Measurements from ENCODE around the gene FIGNL1.

The FIGNL1 gene

GRCh38 chr7:50449881-50450589 is at the start of gene FIGNL1:
TSS of gene FIGNL1 (minus strand) at chr7:50450350. CDS start at chr7:50447287, 3,063 bp downstream.
- Histone ChIP-seq H3K36me3 (ENCODE audit: insufficient read depth, low read length) (peaks cover 16% of the 10 kb centered on the region), H3K9me3 (ENCODE audit: low read length) (no peaks in the 10 kb centered on the region), H3K4me3 (ENCODE audit: low read depth in 1 of 2, low read length in 2 of 2) (peak within 1 kb of the TSS; percentile 80 to 86), H3K27ac (ENCODE audit: low read depth, low read length) (peak within 1 kb of the TSS; percentile 80), H3K9ac (ENCODE audit: low read length) (peak within 1 kb of the TSS; percentile 19), H3K27me3 (ENCODE audit: control insufficient read depth in 1 of 2, insufficient read depth in 2 of 2, low read length in 2 of 2) (no peaks in the 10 kb centered on the region), H3K4me1 (ENCODE audit: insufficient read depth, low read length) (peaks cover 4% of the 10 kb centered on the region)

- Histone ChIP-seq H3K27me3 (ENCODE audit: control insufficient read depth in 1 of 2, insufficient read depth in 2 of 2, low read length in 2 of 2) (no peaks in the 10 kb centered on the region), H3K4me1 (ENCODE audit: insufficient read depth, low read length) (peaks cover 20% of the 10 kb centered on the region), H3K27ac (ENCODE audit: low read depth, low read length) (no peak overlapping the region), H3K9ac (ENCODE audit: low read length) (no peak overlapping the region), H3K36me3 (ENCODE audit: insufficient read depth, low read length) (no peaks in the 10 kb centered on the region), H3K9me3 (ENCODE audit: low read length) (no peaks in the 10 kb centered on the region), H3K4me3 (ENCODE audit: low read depth in 1 of 2, low read length in 2 of 2) (no peak overlapping the region)
Observed at GRCh38 chr7:50499092-50499491, 48.9 kb upstream of the FIGNL1 start.

- Histone ChIP-seq H3K27ac (ENCODE audit: low read depth, low read length) (no peak overlapping the region), H3K9ac (ENCODE audit: low read length) (no peak overlapping the region), H3K4me1 (ENCODE audit: insufficient read depth, low read length) (peaks cover 17% of the 10 kb centered on the region)
Observed at GRCh38 chr7:50497968-50498367, 47.8 kb upstream of the FIGNL1 start.

GRCh38 chr7:50497068-50497642 is 47.0 kb upstream of the FIGNL1 start:
- no peaks in the 10 kb centered on the region for H3K9me3 ChIP-seq (ENCODE audit: low read length)
- H3K36me3 ChIP-seq (ENCODE audit: insufficient read depth, low read length), result no peaks in the 10 kb centered on the region
- no peak overlapping the region for H3K4me3 ChIP-seq (ENCODE audit: low read depth in 1 of 2, low read length in 2 of 2)
- no peak overlapping the region for H3K27ac ChIP-seq (ENCODE audit: low read depth, low read length)
- peaks cover 8% of the 10 kb centered on the region for H3K4me1 ChIP-seq (ENCODE audit: insufficient read depth, low read length)
- no peak overlapping the region for H3K9ac ChIP-seq (ENCODE audit: low read length)
- no peaks in the 10 kb centered on the region for H3K27me3 ChIP-seq (ENCODE audit: control insufficient read depth in 1 of 2, insufficient read depth in 2 of 2, low read length in 2 of 2)

More at GRCh38 chr7:50497968-50498367, 47.8 kb upstream of the FIGNL1 start:
- H3K4me3 ChIP-seq (ENCODE audit: low read depth in 1 of 2, low read length in 2 of 2), result no peak overlapping the region
- H3K9me3 ChIP-seq (ENCODE audit: low read length), result no peaks in the 10 kb centered on the region
- H3K36me3 ChIP-seq (ENCODE audit: insufficient read depth, low read length), result no peaks in the 10 kb centered on the region
- no peaks in the 10 kb centered on the region for H3K27me3 ChIP-seq (ENCODE audit: control insufficient read depth in 1 of 2, insufficient read depth in 2 of 2, low read length in 2 of 2)

GRCh38 chr7:50496569-50496968 is 46.4 kb upstream of the FIGNL1 start:
- no peak overlapping the region for H3K9ac ChIP-seq (ENCODE audit: low read length)
- H3K36me3 ChIP-seq (ENCODE audit: insufficient read depth, low read length), result no peaks in the 10 kb centered on the region
- no peaks in the 10 kb centered on the region for H3K27me3 ChIP-seq (ENCODE audit: control insufficient read depth in 1 of 2, insufficient read depth in 2 of 2, low read length in 2 of 2)
- H3K4me3 ChIP-seq (ENCODE audit: low read depth in 1 of 2, low read length in 2 of 2), result no peak overlapping the region
- no peak overlapping the region for H3K27ac ChIP-seq (ENCODE audit: low read depth, low read length)
- H3K4me1 ChIP-seq (ENCODE audit: insufficient read depth, low read length), result peaks cover 3% of the 10 kb centered on the region
- H3K9me3 ChIP-seq (ENCODE audit: low read length), result no peaks in the 10 kb centered on the region

GRCh38 chr7:50495746-50496145 is 45.6 kb upstream of the FIGNL1 start:
- Histone ChIP-seq H3K9me3 (ENCODE audit: low read length) (no peaks in the 10 kb centered on the region), H3K9ac (ENCODE audit: low read length) (no peak overlapping the region), H3K27me3 (ENCODE audit: control insufficient read depth in 1 of 2, insufficient read depth in 2 of 2, low read length in 2 of 2) (no peaks in the 10 kb centered on the region), H3K36me3 (ENCODE audit: insufficient read depth, low read length) (no peaks in the 10 kb centered on the region), H3K4me1 (ENCODE audit: insufficient read depth, low read length) (no peaks in the 10 kb centered on the region), H3K27ac (ENCODE audit: low read depth, low read length) (no peak overlapping the region), H3K4me3 (ENCODE audit: low read depth in 1 of 2, low read length in 2 of 2) (no peak overlapping the region)

GRCh38 chr7:50492770-50493519 is 42.8 kb upstream of the FIGNL1 start:
- no peaks in the 10 kb centered on the region for H3K9me3 ChIP-seq (ENCODE audit: low read length)

GRCh38 chr7:50491943-50492342 is 41.8 kb upstream of the FIGNL1 start:
- Histone ChIP-seq H3K4me1 (ENCODE audit: insufficient read depth, low read length) (no peaks in the 10 kb centered on the region), H3K9ac (ENCODE audit: low read length) (no peak overlapping the region), H3K36me3 (ENCODE audit: insufficient read depth, low read length) (no peaks in the 10 kb centered on the region), H3K27ac (ENCODE audit: low read depth, low read length) (no peak overlapping the region), H3K4me3 (ENCODE audit: low read depth in 1 of 2, low read length in 2 of 2) (no peak overlapping the region), H3K9me3 (ENCODE audit: low read length) (no peaks in the 10 kb centered on the region), H3K27me3 (ENCODE audit: control insufficient read depth in 1 of 2, insufficient read depth in 2 of 2, low read length in 2 of 2) (no peaks in the 10 kb centered on the region)

More at GRCh38 chr7:50492770-50493519, 42.8 kb upstream of the FIGNL1 start:
- Histone ChIP-seq H3K27ac (ENCODE audit: low read depth, low read length) (no peak overlapping the region), H3K4me1 (ENCODE audit: insufficient read depth, low read length) (no peaks in the 10 kb centered on the region), H3K4me3 (ENCODE audit: low read depth in 1 of 2, low read length in 2 of 2) (no peak overlapping the region), H3K36me3 (ENCODE audit: insufficient read depth, low read length) (no peaks in the 10 kb centered on the region), H3K9ac (ENCODE audit: low read length) (no peak overlapping the region), H3K27me3 (ENCODE audit: control insufficient read depth in 1 of 2, insufficient read depth in 2 of 2, low read length in 2 of 2) (no peaks in the 10 kb centered on the region)

- no peaks in the 10 kb centered on the region for H3K36me3 ChIP-seq (ENCODE audit: insufficient read depth, low read length)
- H3K4me3 ChIP-seq (ENCODE audit: low read depth in 1 of 2, low read length in 2 of 2), result no peak overlapping the region
- no peaks in the 10 kb centered on the region for H3K9me3 ChIP-seq (ENCODE audit: low read length)
- no peaks in the 10 kb centered on the region for H3K4me1 ChIP-seq (ENCODE audit: insufficient read depth, low read length)
- no peaks in the 10 kb centered on the region for H3K27me3 ChIP-seq (ENCODE audit: control insufficient read depth in 1 of 2, insufficient read depth in 2 of 2, low read length in 2 of 2)
- H3K9ac ChIP-seq (ENCODE audit: low read length), result no peak overlapping the region
- no peak overlapping the region for H3K27ac ChIP-seq (ENCODE audit: low read depth, low read length)
Observed at GRCh38 chr7:50491209-50491608, 41.1 kb upstream of the FIGNL1 start.

GRCh38 chr7:50488379-50488778 is 38.2 kb upstream of the FIGNL1 start:
- H3K9ac ChIP-seq (ENCODE audit: low read length), result no peak overlapping the region
- H3K9me3 ChIP-seq (ENCODE audit: low read length), result no peaks in the 10 kb centered on the region
- no peaks in the 10 kb centered on the region for H3K27me3 ChIP-seq (ENCODE audit: control insufficient read depth in 1 of 2, insufficient read depth in 2 of 2, low read length in 2 of 2)

GRCh38 chr7:50486512-50486911 is 36.4 kb upstream of the FIGNL1 start:
- Histone ChIP-seq H3K4me3 (ENCODE audit: low read depth in 1 of 2, low read length in 2 of 2) (no peak overlapping the region), H3K27me3 (ENCODE audit: control insufficient read depth in 1 of 2, insufficient read depth in 2 of 2, low read length in 2 of 2) (no peaks in the 10 kb centered on the region), H3K9me3 (ENCODE audit: low read length) (no peaks in the 10 kb centered on the region), H3K36me3 (ENCODE audit: insufficient read depth, low read length) (no peaks in the 10 kb centered on the region), H3K9ac (ENCODE audit: low read length) (no peak overlapping the region), H3K4me1 (ENCODE audit: insufficient read depth, low read length) (no peaks in the 10 kb centered on the region), H3K27ac (ENCODE audit: low read depth, low read length) (no peak overlapping the region)

More at GRCh38 chr7:50488379-50488778, 38.2 kb upstream of the FIGNL1 start:
- no peak overlapping the region for H3K27ac ChIP-seq (ENCODE audit: low read depth, low read length)
- no peaks in the 10 kb centered on the region for H3K4me1 ChIP-seq (ENCODE audit: insufficient read depth, low read length)
- H3K36me3 ChIP-seq (ENCODE audit: insufficient read depth, low read length), result no peaks in the 10 kb centered on the region
- no peak overlapping the region for H3K4me3 ChIP-seq (ENCODE audit: low read depth in 1 of 2, low read length in 2 of 2)
